Fibroblast of lung (primary cell): ENCODE results near the gene NAV3. TPM values are rescaled to one million over a fixed set of nuclear protein-coding genes. Genes with fewer than 3 reads are reported as not detected.

Source experiments
- DNase-seq, 2 donors: peaks; one replicate each; pipeline versions ENCODE4 v3.0.0 to v3.0.0-alpha.2; 2010; ENCODE audit warnings: low read depth in 2 of 2
- H2AFZ ChIP-seq: 2 replicates; pipeline ENCODE4 v1.5.1; 2012; ENCODE audit warnings: low read length, control low read depth, inconsistent platforms
- H3K27ac ChIP-seq: 2 replicates; pipeline ENCODE4 v1.5.1; 2011; ENCODE audit warnings: low read length, control low read depth; ENCODE audit not compliant: insufficient read depth
- H3K27me3 ChIP-seq: 2 replicates; pipeline ENCODE4 v1.5.1; 2011; ENCODE audit warnings: mild to moderate bottlenecking, low read length; ENCODE audit not compliant: control insufficient read depth, insufficient read depth
- H3K36me3 ChIP-seq: 2 replicates; pipeline ENCODE4 v1.5.1; 2011; ENCODE audit warnings: low read length; ENCODE audit not compliant: control insufficient read depth, insufficient read depth
- H3K4me1 ChIP-seq: 2 replicates; pipeline ENCODE4 v1.5.1; 2011; ENCODE audit warnings: low read length; ENCODE audit not compliant: control insufficient read depth, insufficient read depth; ENCODE audit errors: extremely low read depth
- H3K4me2 ChIP-seq: 2 replicates; pipeline ENCODE4 v1.5.1; 2011; ENCODE audit warnings: low read length, control low read depth; ENCODE audit not compliant: insufficient read depth; ENCODE audit errors: extremely low read depth
- H3K4me3 ChIP-seq, 4 experiments: fragments of 200-600 bp in 1 of 4; sonication (generic) in 1 of 4; replicated peaks in 1 of 4; 2 replicates each; pipeline ENCODE4 v1.5.1; 2011 to 2016; ENCODE audit warnings: low read length in 4 of 4, low read depth in 3 of 4, mild to moderate bottlenecking in 3 of 4, control low read depth in 2 of 4, inconsistent platforms in 1 of 4, mixed read lengths in 1 of 4; ENCODE audit not compliant: insufficient read depth in 1 of 4; ENCODE audit errors: control extremely low read depth in 1 of 4
- H3K79me2 ChIP-seq: 2 replicates; pipeline ENCODE4 v1.5.1; 2012; ENCODE audit warnings: mild to moderate bottlenecking, low read length, inconsistent platforms; ENCODE audit not compliant: control insufficient read depth, insufficient read depth
- H3K9ac ChIP-seq: 2 replicates; pipeline ENCODE4 v1.5.1; 2011; ENCODE audit warnings: mild to moderate bottlenecking, low read length, control low read depth; ENCODE audit not compliant: insufficient read depth
- H3K9me3 ChIP-seq: 2 replicates; pipeline ENCODE4 v1.5.1; 2012; ENCODE audit warnings: low read depth, low read length; ENCODE audit not compliant: control insufficient read depth, insufficient read depth
- H4K20me1 ChIP-seq: 2 replicates; pipeline ENCODE4 v1.5.1; 2011; ENCODE audit warnings: low read length; ENCODE audit not compliant: control insufficient read depth, insufficient read depth; ENCODE audit errors: extremely low read depth
- CTCF ChIP-seq, 2 donors: IDR thresholded peaks in 1 of 2; conservative IDR thresholded peaks in 1 of 2; 1 replicate in 1 of 2; 2 replicates in 1 of 2; pipeline ENCODE4 v1.5.1; 2011 to 2012; ENCODE audit warnings: low read length in 2 of 2, control low read depth in 1 of 2, inconsistent platforms in 1 of 2, low read depth in 1 of 2, mild to moderate bottlenecking in 1 of 2
- EZH2 ChIP-seq: IDR thresholded peaks from 2 replicates; pipeline ENCODE4 v1.5.1; 2012; ENCODE audit warnings: low read length, control low read depth, mild to moderate bottlenecking; ENCODE audit errors: missing control alignments
- polyA plus RNA-seq, 2 donors: library from polyadenylated mRNA; depleted of rRNA in 1 of 2; stranded (reverse) in 1 of 2; unstranded in 1 of 2; fragments of >200 nt; gene quantifications; 2 replicates each; pipeline ENCODE4 v1.2.1, GENCODE V29; 2011 to 2012; ENCODE audit warnings: missing spikeins in 1 of 2
- total RNA-seq: library from RNA; depleted of rRNA; stranded (reverse); fragments of >200 nt; gene quantifications from 2 replicates; pipeline ENCODE4 v1.2.1, GENCODE V29; 2014

Gene NAV3
- total and polyA plus RNA-seq, 2 donors (not counting 1 experiment from before 2014, with no cell fraction given) = 30.8 to 60.6 TPM

- no peak for DNase-seq
- H2AFZ ChIP-seq = no peak overlapping the region
- H3K27ac ChIP-seq = no peak overlapping the region
- H3K9me3 ChIP-seq = no peaks in the 10 kb centered on the region
- no peak overlapping the region for H3K4me3 ChIP-seq
- H3K4me2 ChIP-seq = no peak overlapping the region
- H3K27me3 ChIP-seq = no peaks in the 10 kb centered on the region
- no peaks in the 10 kb centered on the region for H4K20me1 ChIP-seq
- H3K36me3 ChIP-seq = no peaks in the 10 kb centered on the region
- no peaks in the 10 kb centered on the region for H3K4me1 ChIP-seq
- H3K79me2 ChIP-seq = no peaks in the 10 kb centered on the region
- TF ChIP-seq CTCF (conservative IDR thresholded peaks at IDR 0.05 in 1 of 2, IDR thresholded peaks at IDR 0.05 in 1 of 2; ENCODE audit: low read depth in 1 of 2, low read length in 2 of 2) = no peak
- no peak for TF ChIP-seq EZH2
- no peak overlapping the region for H3K9ac ChIP-seq
Measured at GRCh38 chr12:77834618-77835017, 3.9 kb downstream of the NAV3 start.

GRCh38 chr12:77835969-77836368 is 5.3 kb downstream of the NAV3 start:
- no peak overlapping the region for H2AFZ ChIP-seq
- H3K27ac ChIP-seq = no peak overlapping the region
- no peak overlapping the region for H3K9ac ChIP-seq
- H3K9me3 ChIP-seq = no peaks in the 10 kb centered on the region
- no peak overlapping the region for H3K4me2 ChIP-seq
- TF ChIP-seq EZH2 = no peak
- TF ChIP-seq CTCF (conservative IDR thresholded peaks at IDR 0.05 in 1 of 2, IDR thresholded peaks at IDR 0.05 in 1 of 2; ENCODE audit: low read depth in 1 of 2, low read length in 2 of 2) = no peak
- H3K79me2 ChIP-seq = no peaks in the 10 kb centered on the region
- H3K4me1 ChIP-seq = no peaks in the 10 kb centered on the region
- no peaks in the 10 kb centered on the region for H3K36me3 ChIP-seq
- no peaks in the 10 kb centered on the region for H4K20me1 ChIP-seq
- DNase-seq = no peak
- no peaks in the 10 kb centered on the region for H3K27me3 ChIP-seq
- no peak overlapping the region for H3K4me3 ChIP-seq

GRCh38 chr12:77837876-77838291 is 7.2 kb downstream of the NAV3 start:
- H3K4me1 ChIP-seq = no peaks in the 10 kb centered on the region
- no peaks in the 10 kb centered on the region for H3K36me3 ChIP-seq
- DNase-seq = no peak
- H3K9me3 ChIP-seq = no peaks in the 10 kb centered on the region
- H3K4me2 ChIP-seq = no peak overlapping the region
- TF ChIP-seq EZH2 (no peak), CTCF (conservative IDR thresholded peaks at IDR 0.05 in 1 of 2, IDR thresholded peaks at IDR 0.05 in 1 of 2; ENCODE audit: low read depth in 1 of 2, low read length in 2 of 2) (no peak)
- no peak overlapping the region for H3K27ac ChIP-seq
- H4K20me1 ChIP-seq = no peaks in the 10 kb centered on the region
- H3K79me2 ChIP-seq = no peaks in the 10 kb centered on the region
- no peak overlapping the region for H3K9ac ChIP-seq
- H2AFZ ChIP-seq = no peak overlapping the region
- no peaks in the 10 kb centered on the region for H3K27me3 ChIP-seq
- no peak overlapping the region for H3K4me3 ChIP-seq
